Glomerular endothelial cell (primary cell): ENCODE results near the gene S100A8. TPM values are rescaled to one million over a fixed set of nuclear protein-coding genes. Genes with fewer than 3 reads are reported as not detected.

ENCODE experiments used
- DNase-seq: peaks from one replicate; pipeline ENCODE4 v3.0.0-alpha.2; 2011; ENCODE audit warnings: low read depth, low spot score; ENCODE audit errors: extremely low read depth
- total RNA-seq: library from RNA; depleted of rRNA; stranded (reverse); fragments of >200 nt; gene quantifications from 2 replicates; pipeline ENCODE4 v1.2.3, GENCODE V29; 2015

Gene S100A8
- total RNA-seq, 1 donor from 2014 or later: not detected

DNA sequence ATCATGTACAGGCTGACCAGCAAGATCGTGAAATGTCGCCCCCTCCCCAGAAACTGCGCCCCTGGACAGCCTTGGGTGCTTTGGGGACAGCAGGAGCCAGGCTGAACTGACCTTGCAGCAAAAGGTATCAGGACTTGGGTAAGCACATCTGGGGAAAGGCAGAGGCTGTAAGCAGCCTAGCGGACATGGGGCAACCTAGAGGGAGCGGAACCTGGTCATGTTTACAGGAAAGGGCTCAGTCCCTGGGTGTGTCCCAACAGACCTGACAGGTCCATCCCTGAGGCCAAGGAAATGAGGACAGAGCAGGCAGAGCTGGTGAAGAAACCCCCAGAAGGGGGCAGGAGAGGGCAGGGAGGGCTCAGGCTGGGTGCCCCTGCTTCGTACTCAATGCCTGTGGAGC is 3.1 kb upstream of the S100A8 start:
- no peak for DNase-seq

- no peak for DNase-seq
Observed at GRCh38 chr1:153392822-153393221, 1.9 kb upstream of the S100A8 start.

GRCh38 chr1:153392258-153392657 is 1.4 kb upstream of the S100A8 start:
- DNase-seq: no peak

DNA sequence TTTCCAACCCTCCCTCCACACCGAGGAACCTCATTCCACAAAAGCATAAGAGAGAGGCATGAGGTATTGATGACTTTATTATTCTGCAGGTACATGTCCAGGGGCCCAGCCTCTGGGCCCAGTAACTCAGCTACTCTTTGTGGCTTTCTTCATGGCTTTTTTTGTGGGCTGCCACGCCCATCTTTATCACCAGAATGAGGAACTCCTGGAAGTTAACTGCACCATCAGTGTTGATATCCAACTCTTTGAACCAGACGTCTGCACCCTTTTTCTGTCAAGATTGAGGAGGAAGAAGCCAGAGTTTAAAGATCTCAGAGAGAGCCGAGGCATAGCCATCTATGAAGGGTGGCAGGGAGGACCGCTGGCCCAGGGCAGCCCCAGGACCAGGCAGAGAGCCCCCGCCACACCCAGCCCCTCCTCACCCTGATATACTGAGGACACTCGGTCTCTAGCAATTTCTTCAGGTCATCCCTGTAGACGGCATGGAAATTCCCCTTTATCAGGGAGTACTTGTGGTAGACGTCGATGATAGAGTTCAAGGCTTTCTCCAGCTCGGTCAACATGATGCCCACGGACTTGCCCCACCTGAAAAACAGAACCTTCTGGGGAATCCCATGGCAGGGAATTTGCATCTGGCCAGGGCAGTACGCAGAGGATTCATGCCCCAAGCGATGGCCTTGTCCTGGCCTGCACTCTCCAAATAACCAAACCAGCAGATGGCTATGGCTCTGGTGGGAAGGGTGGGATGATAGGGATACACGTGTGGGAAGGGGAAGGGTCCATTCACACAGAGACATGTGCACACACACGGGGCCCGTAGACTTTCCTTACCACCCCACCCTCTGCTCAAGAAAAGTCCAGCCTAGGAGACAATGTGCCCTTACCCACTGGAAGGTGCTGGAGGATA is 647 bp downstream of the S100A8 start:
- no peak for DNase-seq

- DNase-seq: no peak
Observed at GRCh38 chr1:153389401-153389800, 1.5 kb downstream of the S100A8 start.

DNA sequence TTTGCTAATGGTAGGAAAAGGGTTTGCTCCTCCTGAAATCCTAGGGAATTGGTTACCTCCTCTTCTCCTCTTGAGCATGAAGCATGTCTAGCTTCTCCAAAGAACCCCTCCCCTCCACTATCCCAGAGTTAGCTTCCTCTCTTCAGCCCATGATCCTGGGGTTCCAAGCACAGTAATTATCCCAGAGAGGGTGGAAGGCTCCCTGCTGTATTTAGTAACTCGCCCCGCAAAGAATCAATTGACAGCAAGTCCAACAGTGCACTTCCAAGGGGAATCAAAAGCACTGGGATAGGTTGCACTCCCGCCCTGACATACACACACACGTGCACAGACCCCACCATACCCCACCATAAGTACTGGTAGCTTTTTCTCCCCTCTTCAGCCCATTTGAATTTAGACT is 3.1 kb downstream of the S100A8 start:
- DNase-seq: no peak

GRCh38 chr1:153387001-153387400 is 3.9 kb downstream of the S100A8 start:
- no peak for DNase-seq

- no peak for DNase-seq
Observed at GRCh38 chr1:153386500-153386901, 4.4 kb downstream of the S100A8 start.

- DNase-seq: no peak
Observed at GRCh38 chr1:153384958-153385580, 5.8 kb downstream of the S100A8 start.

DNA sequence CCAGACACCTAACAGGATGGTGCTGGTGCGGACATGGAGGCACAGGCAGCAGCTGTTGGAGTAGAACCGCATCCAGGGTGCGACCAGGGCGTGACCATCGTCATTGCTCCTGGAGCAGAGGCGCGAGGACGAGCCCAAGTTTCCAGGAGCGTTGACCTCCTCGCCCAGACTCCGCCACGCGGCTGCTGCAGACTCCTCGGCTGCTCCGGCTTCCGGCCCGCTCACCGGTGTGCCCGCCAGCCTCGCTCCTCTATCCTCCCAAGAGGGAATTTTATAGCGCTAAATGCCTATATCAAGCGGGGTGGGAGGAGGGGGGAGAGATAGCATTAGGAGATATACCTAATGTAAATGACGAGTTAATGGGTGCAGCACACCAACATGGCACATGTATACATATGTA is 10.2 kb downstream of the S100A8 start:
- no peak for DNase-seq

- DNase-seq: no peak
Observed at GRCh38 chr1:153379591-153379990, 11.3 kb downstream of the S100A8 start.

GRCh38 chr1:153375511-153375910 is 15.4 kb downstream of the S100A8 start, which contains the start of gene S100A12:
TSS of gene S100A12 (minus strand) at chr1:153375621. CDS start at chr1:153374592, 1,029 bp downstream.
- no peak for DNase-seq

DNA sequence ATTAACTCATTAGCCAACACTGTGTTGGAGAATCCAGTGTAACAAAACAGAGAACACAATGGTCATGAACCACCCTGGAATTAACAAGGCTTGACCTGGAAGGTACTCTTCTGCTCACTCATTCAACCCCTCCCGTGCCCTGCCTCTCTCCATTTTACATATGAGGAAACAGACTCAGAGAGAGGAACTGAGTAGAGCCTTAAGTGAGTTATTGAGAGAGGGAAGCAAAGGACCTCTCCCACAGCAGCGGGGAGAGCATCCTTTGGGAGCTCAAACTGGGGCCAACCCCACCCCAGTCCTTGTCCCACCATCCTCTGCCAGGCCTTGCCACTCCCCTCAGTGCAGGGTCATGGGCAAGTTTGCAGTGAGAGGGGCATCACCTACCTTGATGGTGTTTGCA is 16.8 kb downstream of the S100A8 start:
- DNase-seq: no peak

DNA sequence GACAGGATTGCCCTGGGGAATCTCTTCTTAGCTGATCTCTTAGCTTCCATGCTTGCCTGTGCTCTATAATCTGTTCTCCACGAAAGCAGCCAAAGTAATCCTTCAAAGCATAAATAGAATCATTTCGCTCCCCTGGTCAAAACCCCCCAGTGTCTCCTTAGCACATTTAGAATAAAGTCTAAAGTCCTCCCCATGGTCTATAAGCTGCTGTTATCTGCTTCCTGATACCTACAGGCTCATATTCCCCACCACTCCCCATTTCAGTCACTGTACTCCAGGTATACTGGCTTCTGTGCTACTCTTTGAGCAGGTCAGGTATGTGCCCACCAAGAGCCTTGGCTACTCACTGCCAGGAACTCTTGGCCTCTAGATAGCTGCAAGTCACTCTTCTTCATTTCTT is 18.3 kb downstream of the S100A8 start:
- no peak for DNase-seq

- no peak for DNase-seq
Observed at GRCh38 chr1:153371231-153371630, 19.6 kb downstream of the S100A8 start.

DNA sequence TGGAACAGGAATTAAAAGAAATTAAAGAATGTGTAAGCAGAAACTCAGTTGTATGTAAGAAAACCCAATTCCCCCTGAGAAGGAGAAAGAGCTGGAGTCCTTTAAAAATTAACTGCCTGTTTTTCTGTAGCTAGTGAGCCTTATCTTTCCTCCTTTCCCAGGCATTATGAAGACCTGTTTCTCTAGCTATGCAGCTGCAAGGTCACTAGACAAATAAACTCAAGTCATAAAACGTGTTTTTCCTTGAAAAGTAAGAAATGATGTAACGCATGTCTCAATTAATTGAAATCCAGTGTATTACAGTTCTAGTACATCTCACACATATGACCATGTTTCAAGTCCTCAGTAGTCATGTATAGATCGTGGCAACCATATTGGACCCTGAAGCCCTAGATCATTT is 20.7 kb downstream of the S100A8 start:
- no peak for DNase-seq

GRCh38 chr1:153368495-153368894 is 22.4 kb downstream of the S100A8 start:
- DNase-seq: no peak

- no peak for DNase-seq
Observed at GRCh38 chr1:153367090-153367489, 23.8 kb downstream of the S100A8 start.

DNA sequence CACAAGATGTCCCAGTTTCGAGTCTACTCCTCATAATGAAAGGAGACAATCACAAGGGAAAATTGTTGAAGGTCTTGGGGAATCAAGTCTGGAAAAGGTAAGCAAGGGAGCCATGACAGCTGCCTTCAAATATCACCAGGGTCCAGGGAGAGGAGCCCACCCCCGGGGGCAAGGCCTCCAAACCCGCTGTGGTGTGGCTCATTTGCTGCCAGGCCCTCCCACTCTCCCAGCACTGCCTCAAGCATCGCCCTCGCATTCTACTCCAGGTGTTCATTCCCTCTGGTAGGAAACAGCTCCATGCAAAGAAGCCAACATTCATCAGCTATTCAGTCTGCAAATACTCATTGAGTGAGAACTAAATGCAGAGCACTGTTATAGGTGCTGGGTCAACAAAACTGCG is 24.6 kb downstream of the S100A8 start:
- DNase-seq: no peak

DNA sequence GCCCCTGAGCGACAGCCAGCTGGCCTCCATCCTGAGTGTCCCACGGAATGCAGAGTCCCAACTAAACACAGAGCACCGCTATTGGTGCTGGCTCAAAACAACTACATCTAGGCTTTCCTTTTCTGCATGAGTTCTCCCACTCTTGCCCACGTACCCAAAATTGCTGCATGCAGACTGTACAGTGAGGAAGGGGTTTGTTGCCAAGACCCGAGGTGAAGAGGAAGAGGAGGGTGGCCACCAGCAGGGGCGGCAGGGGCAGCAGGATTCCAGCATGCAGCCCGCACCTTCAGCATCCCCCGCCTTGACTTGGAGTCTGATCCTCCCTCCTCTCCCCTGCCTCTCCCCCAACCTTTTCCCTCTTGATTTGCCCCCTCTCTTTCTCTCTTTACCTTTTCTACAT is 25.2 kb downstream of the S100A8 start:
- DNase-seq: no peak

GRCh38 chr1:153364766-153365666 is 25.9 kb downstream of the S100A8 start:
- no peak for DNase-seq
